ENCODE data around the gene TENM3. TPM values are rescaled to one million over a fixed set of nuclear protein-coding genes. Genes with fewer than 3 reads are reported as not detected.

TENM3 gene
- total RNA-seq, 4 donors from 2014 or later, result 5.9 to 61.5 (median 24.6) TPM

DNA sequence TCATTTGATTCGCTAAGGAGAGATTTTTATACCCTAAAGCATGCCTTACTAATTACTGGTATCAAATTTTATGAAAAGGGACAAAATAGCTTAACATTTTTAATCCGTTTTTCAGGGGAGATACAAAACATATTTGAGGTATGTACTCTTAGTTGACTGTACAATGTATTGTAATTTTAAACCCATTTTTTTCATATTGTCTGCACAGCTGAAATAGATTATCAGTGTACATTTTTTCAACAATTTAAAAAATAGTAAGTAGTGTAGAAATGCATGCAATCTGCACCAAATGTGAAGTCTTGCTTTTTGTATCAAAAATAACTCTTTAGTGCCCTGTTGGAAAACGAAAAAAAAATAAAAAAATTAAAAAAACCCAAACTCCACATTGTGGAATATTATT is 82.2 kb downstream of the TENM3 start:
- no peaks in the 10 kb centered on the region for H3K9me3 ChIP-seq
- H3K4me1 ChIP-seq, result no peaks in the 10 kb centered on the region
- H3K27ac ChIP-seq, result no peak overlapping the region
- H3K4me3 ChIP-seq, result no peak overlapping the region
- H3K36me3 ChIP-seq, result no peaks in the 10 kb centered on the region
- DNase-seq, result no peak
- H3K27me3 ChIP-seq, result no peaks in the 10 kb centered on the region
- intact Hi-C loops (cut with DNase I; ENCODE audit: low total_unique reads), result no loop called here
- TF ChIP-seq POLR2A (IDR thresholded peaks at IDR 0.05), result no peak
- TF ChIP-seq, protein P1, sequence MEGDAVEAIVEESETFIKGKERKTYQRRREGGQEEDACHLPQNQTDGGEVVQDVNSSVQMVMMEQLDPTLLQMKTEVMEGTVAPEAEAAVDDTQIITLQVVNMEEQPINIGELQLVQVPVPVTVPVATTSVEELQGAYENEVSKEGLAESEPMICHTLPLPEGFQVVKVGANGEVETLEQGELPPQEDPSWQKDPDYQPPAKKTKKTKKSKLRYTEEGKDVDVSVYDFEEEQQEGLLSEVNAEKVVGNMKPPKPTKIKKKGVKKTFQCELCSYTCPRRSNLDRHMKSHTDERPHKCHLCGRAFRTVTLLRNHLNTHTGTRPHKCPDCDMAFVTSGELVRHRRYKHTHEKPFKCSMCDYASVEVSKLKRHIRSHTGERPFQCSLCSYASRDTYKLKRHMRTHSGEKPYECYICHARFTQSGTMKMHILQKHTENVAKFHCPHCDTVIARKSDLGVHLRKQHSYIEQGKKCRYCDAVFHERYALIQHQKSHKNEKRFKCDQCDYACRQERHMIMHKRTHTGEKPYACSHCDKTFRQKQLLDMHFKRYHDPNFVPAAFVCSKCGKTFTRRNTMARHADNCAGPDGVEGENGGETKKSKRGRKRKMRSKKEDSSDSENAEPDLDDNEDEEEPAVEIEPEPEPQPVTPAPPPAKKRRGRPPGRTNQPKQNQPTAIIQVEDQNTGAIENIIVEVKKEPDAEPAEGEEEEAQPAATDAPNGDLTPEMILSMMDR (IDR thresholded peaks at IDR 0.05), result no peak

DNA sequence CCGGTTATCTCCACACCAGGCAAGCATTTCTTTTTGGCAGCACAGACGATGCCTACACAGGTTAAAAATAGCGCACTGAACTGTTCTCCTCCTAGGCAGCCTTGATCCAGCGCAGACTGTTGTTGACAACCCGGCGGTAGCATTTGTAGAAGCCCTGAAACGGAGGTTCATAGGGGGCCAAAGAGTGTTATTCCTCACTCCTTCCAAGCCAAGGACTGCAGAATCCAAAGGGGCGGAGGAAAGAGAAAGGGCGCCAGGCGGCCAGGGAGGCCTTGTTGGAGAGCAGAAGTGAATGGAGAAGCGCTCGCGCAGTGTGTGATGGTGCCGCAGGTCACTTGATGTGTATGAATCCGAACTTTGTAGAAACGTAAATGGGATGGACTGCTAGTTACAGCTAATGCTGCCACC is 82.7 kb downstream of the TENM3 start:
- no peak overlapping the region for H3K4me3 ChIP-seq
- no peaks in the 10 kb centered on the region for H3K9me3 ChIP-seq
- H3K4me1 ChIP-seq, result no peaks in the 10 kb centered on the region
- DNase-seq, result no peak
- TF ChIP-seq POLR2A (IDR thresholded peaks at IDR 0.05), result no peak
- TF ChIP-seq, protein P1 (IDR thresholded peaks at IDR 0.05), result no peak
- no peak overlapping the region for H3K27ac ChIP-seq
- no peaks in the 10 kb centered on the region for H3K27me3 ChIP-seq
- intact Hi-C loops (cut with DNase I; ENCODE audit: low total_unique reads), result no loop called here
- H3K36me3 ChIP-seq, result no peaks in the 10 kb centered on the region

DNA sequence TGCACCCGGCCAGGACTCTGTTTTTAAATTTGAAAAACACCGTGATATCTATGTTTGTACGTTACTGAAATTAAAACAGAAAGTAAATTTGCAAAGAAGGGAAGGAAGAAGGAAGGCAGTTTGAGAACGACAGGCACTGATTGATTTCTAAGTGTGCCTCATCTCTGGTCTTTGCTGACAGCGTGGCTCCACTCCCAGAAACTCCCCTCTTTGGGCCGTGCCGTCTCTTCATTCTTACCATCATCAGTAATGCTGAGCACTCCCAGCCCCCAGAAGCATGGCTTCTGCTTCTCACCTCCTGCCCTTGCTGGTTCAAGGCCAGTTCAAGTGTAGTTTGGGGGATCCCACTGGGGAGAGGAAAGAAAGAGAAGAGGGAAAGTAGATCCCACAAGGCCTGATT is 85.3 kb downstream of the TENM3 start:
- no peaks in the 10 kb centered on the region for H3K27me3 ChIP-seq
- no peak for TF ChIP-seq POLR2A (IDR thresholded peaks at IDR 0.05)
- TF ChIP-seq, protein P1 (IDR thresholded peaks at IDR 0.05), result no peak
- DNase-seq, result no peak
- H3K4me3 ChIP-seq, result no peak overlapping the region
- intact Hi-C loops (cut with DNase I; ENCODE audit: low total_unique reads), result no loop called here
- no peaks in the 10 kb centered on the region for H3K9me3 ChIP-seq
- H3K4me1 ChIP-seq, result no peaks in the 10 kb centered on the region
- no peak overlapping the region for H3K27ac ChIP-seq
- H3K36me3 ChIP-seq, result no peaks in the 10 kb centered on the region

DNA sequence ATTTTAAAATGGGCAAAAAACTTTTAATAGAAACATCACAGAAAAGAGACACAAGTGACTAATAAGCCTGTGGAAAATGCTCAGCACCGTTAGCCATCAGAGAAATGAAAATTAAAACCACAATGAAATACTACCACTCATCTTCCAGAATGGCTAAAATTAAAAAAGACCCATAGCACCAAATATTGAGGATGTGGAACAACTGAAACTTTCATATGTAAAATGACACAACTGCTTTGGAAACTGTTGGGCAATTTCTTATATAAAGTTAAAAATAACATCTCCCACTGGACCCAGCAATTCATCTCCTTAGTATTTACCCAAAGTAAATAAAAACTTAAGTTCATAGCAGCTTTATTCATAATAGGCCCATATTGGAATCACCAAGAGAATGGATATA is 94.2 kb downstream of the TENM3 start:
- Histone ChIP-seq H3K9me3 (no peaks in the 10 kb centered on the region), H3K4me3 (no peak overlapping the region), H3K27ac (no peak overlapping the region), H3K36me3 (no peaks in the 10 kb centered on the region), H3K4me1 (no peaks in the 10 kb centered on the region), H3K27me3 (no peaks in the 10 kb centered on the region)
- intact Hi-C loops (cut with DNase I; ENCODE audit: low total_unique reads), result no loop called here
- DNase-seq, result no peak
- TF ChIP-seq, protein P1 (IDR thresholded peaks at IDR 0.05), result no peak
- no peak for TF ChIP-seq POLR2A (IDR thresholded peaks at IDR 0.05)

DNA sequence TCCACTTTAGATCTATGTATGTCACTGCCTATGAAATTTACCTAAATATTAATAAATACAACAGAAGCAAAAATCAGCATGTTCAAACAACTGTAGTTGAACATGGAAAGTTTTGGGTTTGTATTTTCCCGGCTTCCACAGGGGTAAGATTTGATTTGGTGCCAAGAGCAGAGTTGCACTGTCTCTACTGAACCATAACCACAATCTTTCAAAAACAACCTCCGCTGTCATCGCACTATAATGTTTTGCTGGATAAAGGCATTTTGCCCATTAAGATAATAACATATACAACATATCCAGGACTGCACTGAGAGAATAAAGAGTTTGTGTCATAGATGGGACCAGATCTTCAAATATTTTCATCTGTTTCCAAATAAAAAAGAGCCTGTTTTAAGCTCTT is 94.9 kb downstream of the TENM3 start:
- no peak for TF ChIP-seq POLR2A (IDR thresholded peaks at IDR 0.05)
- TF ChIP-seq, protein P1 (IDR thresholded peaks at IDR 0.05), result no peak
- Histone ChIP-seq H3K27ac (no peak overlapping the region), H3K27me3 (no peaks in the 10 kb centered on the region), H3K4me3 (no peak overlapping the region), H3K9me3 (no peaks in the 10 kb centered on the region), H3K36me3 (no peaks in the 10 kb centered on the region), H3K4me1 (no peaks in the 10 kb centered on the region)
- DNase-seq, result no peak
- intact Hi-C loops (cut with DNase I; ENCODE audit: low total_unique reads), result no loop called here

Data from uterus (tissue), 4 donors.